D721Med (cell line): ENCODE measurements around the gene TENT5C.

Experiments used
- DNase-seq: peaks from one replicate; pipeline ENCODE4 v3.0.0; 2011; ENCODE audit warnings: low spot score; ENCODE audit not compliant: insufficient read length
- FAIRE-seq: peaks from 2 replicates; lab custom pipeline; 2011; peaks lifted over from hg19 to GRCh38; lab: Jason Lieb, UNC
- TF ChIP-seq, protein P1 (sequence below): IDR thresholded peaks from 2 replicates; pipeline ENCODE4 v1.5.1; 2012; ENCODE audit warnings: mild to moderate bottlenecking, control low read depth; ENCODE audit not compliant: insufficient read depth; ENCODE audit errors: missing control alignments

The TENT5C gene

DNA sequence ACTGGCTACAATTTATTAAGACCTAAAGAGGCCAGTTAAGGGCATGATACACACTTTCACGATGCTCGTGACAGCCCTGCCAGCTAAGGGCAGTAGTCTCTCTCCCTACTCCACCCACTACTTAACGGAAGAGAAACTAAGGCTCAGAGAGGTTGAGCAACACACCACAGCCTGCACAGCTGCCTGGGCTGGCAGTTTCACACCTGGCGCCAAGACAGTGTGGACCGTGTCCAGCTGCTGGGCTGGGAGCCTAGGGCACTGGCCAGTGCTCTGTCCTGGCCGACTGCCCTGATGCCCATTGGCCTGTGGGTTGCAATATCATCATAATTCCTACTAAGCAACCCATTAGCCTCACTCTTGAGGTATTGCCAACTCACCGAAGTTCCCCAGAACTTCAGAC is 27.6 kb downstream of the TENT5C start:
- TF ChIP-seq, protein P1, sequence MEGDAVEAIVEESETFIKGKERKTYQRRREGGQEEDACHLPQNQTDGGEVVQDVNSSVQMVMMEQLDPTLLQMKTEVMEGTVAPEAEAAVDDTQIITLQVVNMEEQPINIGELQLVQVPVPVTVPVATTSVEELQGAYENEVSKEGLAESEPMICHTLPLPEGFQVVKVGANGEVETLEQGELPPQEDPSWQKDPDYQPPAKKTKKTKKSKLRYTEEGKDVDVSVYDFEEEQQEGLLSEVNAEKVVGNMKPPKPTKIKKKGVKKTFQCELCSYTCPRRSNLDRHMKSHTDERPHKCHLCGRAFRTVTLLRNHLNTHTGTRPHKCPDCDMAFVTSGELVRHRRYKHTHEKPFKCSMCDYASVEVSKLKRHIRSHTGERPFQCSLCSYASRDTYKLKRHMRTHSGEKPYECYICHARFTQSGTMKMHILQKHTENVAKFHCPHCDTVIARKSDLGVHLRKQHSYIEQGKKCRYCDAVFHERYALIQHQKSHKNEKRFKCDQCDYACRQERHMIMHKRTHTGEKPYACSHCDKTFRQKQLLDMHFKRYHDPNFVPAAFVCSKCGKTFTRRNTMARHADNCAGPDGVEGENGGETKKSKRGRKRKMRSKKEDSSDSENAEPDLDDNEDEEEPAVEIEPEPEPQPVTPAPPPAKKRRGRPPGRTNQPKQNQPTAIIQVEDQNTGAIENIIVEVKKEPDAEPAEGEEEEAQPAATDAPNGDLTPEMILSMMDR = no peak
- DNase-seq (no peak), FAIRE-seq (no peak)

DNA sequence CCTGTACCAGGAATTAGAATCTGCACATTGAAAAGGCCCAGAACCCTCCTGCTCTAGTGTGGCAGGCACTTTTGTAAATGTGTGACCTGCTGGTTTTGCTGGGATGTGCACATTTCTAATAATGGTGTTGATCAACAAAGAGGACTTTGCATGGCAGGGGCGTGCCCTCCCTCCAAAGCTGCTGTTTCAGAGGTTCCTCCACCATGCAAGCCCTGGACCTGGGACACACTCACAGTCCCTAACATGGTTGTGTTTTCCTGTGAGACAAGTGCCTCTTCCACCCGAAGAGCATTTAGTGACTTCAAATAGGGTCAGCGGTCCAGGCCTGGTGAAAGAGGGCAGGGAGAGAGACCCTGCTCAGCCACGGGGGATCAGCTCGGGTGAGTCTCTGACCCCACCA is 28.1 kb downstream of the TENT5C start:
- no peak for FAIRE-seq

DNA sequence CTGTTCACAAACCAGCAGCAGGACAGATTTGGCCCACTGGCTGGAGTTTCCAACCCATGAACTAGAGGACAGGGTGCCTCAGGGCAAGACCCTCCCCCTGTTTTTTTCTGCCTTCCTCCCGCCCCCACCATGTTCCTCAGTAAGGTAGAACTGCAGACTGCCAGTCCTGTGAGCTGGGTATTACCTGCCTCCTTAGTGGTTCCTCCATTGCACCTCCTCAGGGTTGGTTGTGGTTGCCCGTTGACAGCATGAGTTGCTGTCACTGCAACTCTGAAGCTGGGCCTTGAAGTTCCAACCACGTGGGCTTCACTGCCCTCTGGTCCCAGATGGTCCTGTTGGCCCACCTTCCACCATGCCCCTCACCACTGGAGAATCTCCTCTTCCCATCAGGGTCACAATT is 28.8 kb downstream of the TENT5C start:
- FAIRE-seq (no peak), DNase-seq (no peak)
- TF ChIP-seq, protein P1 = no peak

More for the DNA sequence above, 28.1 kb downstream of the TENT5C start:
- TF ChIP-seq, protein P1 = no peak
- DNase-seq = no peak

DNA sequence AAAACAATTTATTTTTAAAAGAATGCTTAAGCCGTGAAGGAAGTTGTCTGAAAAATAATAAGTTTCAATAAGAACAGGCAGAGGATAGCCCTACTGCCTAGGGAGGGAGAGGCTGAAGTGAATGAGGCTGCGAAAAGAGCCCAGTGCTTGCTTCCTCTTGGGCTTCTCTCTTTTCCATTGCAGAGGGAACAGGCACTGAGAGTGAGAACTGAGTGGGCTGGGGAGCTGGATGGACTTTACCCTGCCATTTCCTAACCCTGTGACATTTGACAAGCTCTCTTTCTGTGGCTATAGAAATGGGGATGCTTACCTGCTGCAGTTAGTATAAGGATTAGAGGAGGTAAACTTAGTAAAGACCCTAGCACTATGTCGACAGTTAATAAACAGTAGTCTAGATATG is 30.0 kb downstream of the TENT5C start:
- TF ChIP-seq, protein P1 = no peak
- DNase-seq (no peak), FAIRE-seq (no peak)

DNA sequence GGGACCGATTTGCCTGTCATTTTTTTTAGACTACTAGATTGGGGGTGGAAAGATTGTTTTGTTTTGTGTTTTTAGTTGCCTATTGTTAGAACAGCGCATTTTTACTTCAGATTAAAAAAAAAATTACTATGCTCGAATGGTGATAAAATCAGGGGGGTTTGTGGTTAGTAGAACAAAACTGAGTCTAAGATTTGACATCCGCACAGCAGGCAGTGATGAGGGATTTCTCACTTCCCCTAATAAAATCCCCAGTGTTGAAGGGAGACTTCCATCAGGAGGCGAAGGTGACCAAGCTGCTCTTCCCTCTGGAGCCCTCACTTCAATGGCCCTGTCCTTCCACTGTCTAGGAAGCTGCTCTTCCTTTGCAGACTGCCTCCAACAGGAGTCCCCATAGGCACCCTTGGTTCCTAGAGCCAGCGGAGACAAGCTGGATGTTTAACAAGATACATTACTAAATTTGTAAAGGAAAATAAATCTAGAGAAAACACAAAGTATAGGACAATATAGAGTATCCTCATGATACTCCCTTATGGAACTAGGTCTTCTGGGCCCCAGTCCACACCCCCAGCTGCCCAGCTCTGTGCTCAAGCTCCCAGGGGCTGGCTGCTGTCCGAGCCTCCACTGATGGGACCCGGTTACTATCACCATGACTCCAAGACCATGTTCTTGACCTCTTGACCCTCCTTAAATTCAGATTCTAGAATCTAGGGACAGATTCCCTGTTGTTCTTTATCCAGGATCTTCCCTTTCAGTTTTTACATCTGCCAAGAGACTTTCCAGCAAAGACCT is 31.0 kb downstream of the TENT5C start:
- FAIRE-seq (no peak), DNase-seq (no peak)
- TF ChIP-seq, protein P1 = no peak

DNA sequence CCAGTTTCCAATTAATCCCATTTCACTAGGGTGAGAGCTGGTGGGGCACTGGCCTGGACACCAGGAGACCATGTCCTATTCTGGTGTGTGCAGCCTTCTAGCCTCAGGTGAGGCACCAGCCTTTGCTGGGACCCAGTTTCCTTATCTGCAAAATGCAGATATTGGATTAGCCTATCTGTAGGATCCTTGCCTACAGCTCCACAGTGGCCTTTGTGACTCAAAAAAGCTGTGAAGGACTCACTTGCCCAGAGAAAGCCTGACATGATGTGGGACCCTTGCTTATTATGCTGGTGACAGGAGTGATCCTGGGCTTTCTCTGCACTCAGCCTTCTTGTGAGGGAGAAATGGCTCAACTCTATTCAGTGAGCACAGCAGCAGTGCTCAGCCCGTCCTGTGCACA is 32.3 kb downstream of the TENT5C start:
- FAIRE-seq = no peak

More for the DNA sequence above, 32.3 kb downstream of the TENT5C start:
- DNase-seq = no peak
- TF ChIP-seq, protein P1 = no peak
